SK-N-SH (cell line): ENCODE data around the gene CCDC47. TPM values are rescaled to one million over a fixed set of nuclear protein-coding genes. Genes with fewer than 3 reads are reported as not detected.
A peak's percentile ranks its signal among the peaks of the same experiment; 100 is the strongest.

Experiments used
- CTCF ChIA-PET: fragments of 300-600, 350-600 bp; formaldehyde crosslinking; extraction: SDS; loops from one replicate; lab custom pipeline; 2021; lab: Yijun Ruan, JAX
- POLR2A ChIA-PET: fragments of 350-600 bp; sonication (Branson Sonifier 250); formaldehyde crosslinking; extraction: SDS; loops from one replicate; lab custom pipeline; 2020; ENCODE audit warnings: antibody characterized with exemption, inconsistent platforms; lab: Yijun Ruan, JAX
- DNase-seq: peaks from one replicate; pipeline ENCODE4 v3.0.0; 2012
- H2AFZ ChIP-seq: fragments of 200-600 bp; sonication (generic); 2 replicates; pipeline ENCODE4 v1.8.1; 2016; ENCODE audit warnings: antibody characterized with exemption, mild to moderate bottlenecking, low read depth
- H3F3A ChIP-seq: fragments of 200-600 bp; sonication (generic); replicated peaks from 2 replicates; pipeline ENCODE3; 2016; ENCODE audit warnings: antibody characterized with exemption, mild to moderate bottlenecking; ENCODE audit not compliant: insufficient read depth
- H3K27ac ChIP-seq, 2 experiments: fragments of 200-500 bp in 1 of 2; fragments of 200-600 bp in 1 of 2; sonication (Bioruptor generic) in 1 of 2; sonication (generic), shearing (Covaris generic) in 1 of 2; 2 replicates each; pipeline versions ENCODE4 v1.5.1 to v1.6.1; 2014 to 2016; ENCODE audit warnings: low read depth in 2 of 2, inconsistent platforms in 1 of 2, low read length in 1 of 2, mild to moderate bottlenecking in 1 of 2, mixed read lengths in 1 of 2
- H3K27me3 ChIP-seq: fragments of 200-600 bp; sonication (generic), shearing (Covaris generic); 2 replicates; pipeline ENCODE4 v1.6.1; 2016; ENCODE audit warnings: mixed run types; ENCODE audit not compliant: insufficient read depth
- H3K36me3 ChIP-seq, 2 experiments: fragments of 200-500 bp in 1 of 2; fragments of 200-600 bp in 1 of 2; sonication (Bioruptor generic) in 1 of 2; sonication (generic) in 1 of 2; replicated peaks in 1 of 2; 2 replicates each; pipeline versions ENCODE3 to v1.5.1; 2014 to 2016; ENCODE audit warnings: low read length in 1 of 2, mild to moderate bottlenecking in 1 of 2; ENCODE audit not compliant: insufficient read depth in 2 of 2, control insufficient read depth in 1 of 2
- H3K4me1 ChIP-seq, 2 experiments: fragments of 200-500 bp in 1 of 2; fragments of 200-600 bp in 1 of 2; sonication (Bioruptor generic) in 1 of 2; sonication (generic), shearing (Covaris generic) in 1 of 2; 2 replicates each; pipeline versions ENCODE4 v1.5.1 to v1.6.1; 2014 to 2016; ENCODE audit warnings: low read depth in 1 of 2, low read length in 1 of 2, mixed run types in 1 of 2; ENCODE audit not compliant: insufficient read depth in 2 of 2, control insufficient read depth in 1 of 2
- H3K4me2 ChIP-seq: fragments of 200-600 bp; sonication (generic), shearing (Covaris generic); 2 replicates; pipeline ENCODE4 v1.6.1; 2017; ENCODE audit warnings: mixed run types
- H3K4me3 ChIP-seq, 2 experiments: fragments of 200-500 bp in 1 of 2; fragments of 200-600 bp in 1 of 2; sonication (Bioruptor generic) in 1 of 2; sonication (generic), shearing (Covaris generic) in 1 of 2; 2 replicates each; pipeline versions ENCODE4 v1.5.1 to v1.8.1; 2014 to 2016; ENCODE audit warnings: low read depth in 2 of 2, inconsistent platforms in 1 of 2, low read length in 1 of 2, mild to moderate bottlenecking in 1 of 2, mixed read lengths in 1 of 2, moderate library complexity in 1 of 2
- H3K79me2 ChIP-seq: fragments of 200-600 bp; sonication (generic); 2 replicates; pipeline ENCODE4 v1.8.1; 2017; ENCODE audit warnings: mild to moderate bottlenecking; ENCODE audit not compliant: insufficient read depth
- H3K9ac ChIP-seq: fragments of 200-600 bp; sonication (generic); 2 replicates; pipeline ENCODE4 v1.6.1; 2017; ENCODE audit warnings: mixed run types
- H3K9me2 ChIP-seq: fragments of 200-600 bp; sonication (generic); 2 replicates; pipeline ENCODE4 v1.6.1; 2017; ENCODE audit warnings: mixed run types
- H3K9me3 ChIP-seq: fragments of 200-600 bp; sonication (generic); 2 replicates; pipeline ENCODE4 v1.6.1; 2017; ENCODE audit warnings: mixed run types, mild to moderate bottlenecking, moderate library complexity
- H4K20me1 ChIP-seq: fragments of 200-600 bp; sonication (generic); 2 replicates; pipeline ENCODE4 v1.6.1; 2017; ENCODE audit warnings: mild to moderate bottlenecking, mixed run types; ENCODE audit not compliant: insufficient read depth
- CHD2 ChIP-seq: fragments of 150-350 bp; IDR thresholded peaks from 2 replicates; pipeline ENCODE4 v1.6.1; 2018; ENCODE audit warnings: low read length; ENCODE audit not compliant: partially characterized antibody
- ELF1 ChIP-seq: IDR thresholded peaks from 2 replicates; pipeline ENCODE4 v1.4.0; 2012
- FOXJ3 ChIP-seq: sonication (generic); formaldehyde crosslinking; IDR thresholded peaks from 2 replicates; pipeline ENCODE4 v1.5.1; 2020; ENCODE audit warnings: mild to moderate bottlenecking, missing genetic modification reagents
- IRF3 ChIP-seq: fragments of 150-350 bp; IDR thresholded peaks from 2 replicates; pipeline ENCODE4 v1.6.1; 2016; ENCODE audit warnings: mild to moderate bottlenecking, low read depth, low read length
- JUND ChIP-seq: IDR thresholded peaks from 2 replicates; pipeline ENCODE4 v1.4.0; 2012
- MAX ChIP-seq: IDR thresholded peaks from 2 replicates; pipeline ENCODE4 v1.4.0; 2012; ENCODE audit warnings: low read depth
- MEF2A ChIP-seq: IDR thresholded peaks from 2 replicates; pipeline ENCODE4 v1.4.0; 2012; ENCODE audit warnings: low read depth, borderline replicate concordance
- MXI1 ChIP-seq: IDR thresholded peaks from 2 replicates; pipeline ENCODE4 v1.6.1; 2012; ENCODE audit warnings: mild to moderate bottlenecking, low read depth, low read length, improper control_type of control experiment
- NFIC ChIP-seq: IDR thresholded peaks from 2 replicates; pipeline ENCODE4 v1.4.0; 2012; ENCODE audit warnings: borderline replicate concordance
- RAD21 ChIP-seq: IDR thresholded peaks from 2 replicates; pipeline ENCODE4 v1.6.1; 2012; ENCODE audit warnings: mild to moderate bottlenecking, low read length
- REST ChIP-seq: IDR thresholded peaks from 2 replicates; pipeline ENCODE4 v1.6.1; 2012; ENCODE audit warnings: mild to moderate bottlenecking, low read depth, low read length, moderate library complexity
- RXRA ChIP-seq: IDR thresholded peaks from 2 replicates; pipeline ENCODE4 v1.4.0; 2012; ENCODE audit warnings: low read depth, mild to moderate bottlenecking, borderline replicate concordance
- SIN3A ChIP-seq: IDR thresholded peaks from 2 replicates; pipeline ENCODE4 v1.6.1; 2012; ENCODE audit warnings: low read depth, mild to moderate bottlenecking, low read length, moderate library complexity, borderline replicate concordance
- SMC3 ChIP-seq: IDR thresholded peaks from 2 replicates; pipeline ENCODE4 v1.6.1; 2012; ENCODE audit warnings: low read depth, low read length, improper control_type of control experiment
- TEAD4 ChIP-seq: IDR thresholded peaks from 2 replicates; pipeline ENCODE4 v1.4.0; 2012; ENCODE audit warnings: mild to moderate bottlenecking, borderline replicate concordance; ENCODE audit not compliant: insufficient read depth
- USF1 ChIP-seq: IDR thresholded peaks from 2 replicates; pipeline ENCODE4 v1.4.0; 2012; ENCODE audit warnings: low read depth, borderline replicate concordance
- YY1 ChIP-seq: IDR thresholded peaks from 2 replicates; pipeline ENCODE4 v1.4.0; 2012; ENCODE audit warnings: low read depth, mild to moderate bottlenecking
- ZBTB33 ChIP-seq: IDR thresholded peaks from 2 replicates; pipeline ENCODE4 v1.4.0; 2012; ENCODE audit warnings: low read depth, borderline replicate concordance
- WGBS: methylation state at CpG from one replicate; pipeline ENCODE4 v1.1.6; 2017; ENCODE audit warnings: low lambda C conversion rate; 5-methylcytosine and 5-hydroxymethylcytosine counted together
- polyA plus RNA-seq, 3 experiments: library from polyadenylated mRNA; depleted of rRNA; stranded (reverse); fragments of >200 nt; gene quantifications; 2 replicates each; pipeline ENCODE4 v1.2.3, GENCODE V29; 2012

Gene CCDC47
- polyA plus RNA-seq, 1 of the 3 experiments (the other 2 are of a cell fraction) = 76.6 TPM

GRCh38 chr17:63700528-63701455, 72.6 kb downstream of the CCDC47 start (continued):
- TF ChIP-seq SIN3A = no peak
- no peak for TF ChIP-seq ZBTB33
- no peak for TF ChIP-seq IRF3
- TF ChIP-seq MAX = peak; percentile 89; the same call in 1 of the 2 replicates
- TF ChIP-seq CHD2 = no peak
- no peak for TF ChIP-seq YY1
- TF ChIP-seq MXI1 = peak; percentile 52
- TF ChIP-seq RXRA = no peak

- Histone ChIP-seq H3K9me3 (no peaks in the 10 kb centered on the region), H3K36me3 (peaks cover 12 to 32% of the 10 kb centered on the region in 2 experiments), H3K9ac (peak within 1 kb of the TSS; percentile 85), H3K27me3 (no peaks in the 10 kb centered on the region), H3K27ac (peak within 1 kb of the TSS; percentile 64 to 98), H4K20me1 (peaks cover 11% of the 10 kb centered on the region), H3K4me2 (peak within 1 kb of the TSS; percentile 99), H3K9me2 (no peaks in the 10 kb centered on the region), H3K4me1 (peaks cover 9 to 75% of the 10 kb centered on the region in 2 experiments; a peak in 3 of 4 replicates), H2AFZ (peak within 1 kb of the TSS; percentile 85; the same call in 1 of the 2 replicates), H3K4me3 (peak within 1 kb of the TSS; percentile 84 to 89), H3K79me2 (peaks cover 25% of the 10 kb centered on the region), H3F3A (peaks cover 45% of the 10 kb centered on the region)
- POLR2A ChIA-PET = interaction anchor here (0.6 to 2.2 kb wide), 7 partner anchors 10 to 258 kb away, joined by 3 to 10 read pairs (median 4); partner anchors contain the start of genes CCDC47, DDX42 and MAP3K3
- CTCF ChIA-PET = interaction anchor here (0.7 to 2.3 kb wide), 14 partner anchors 15 to 275 kb away, joined by 3 to 14 read pairs (median 4); partner anchors contain the start of gene MAP3K3
- WGBS = 2% methylated on average over 58 of the region's 133 CpGs
- DNase-seq = peak; percentile 99
- peak; percentile 86 for TF ChIP-seq REST
- TF ChIP-seq IRF3 = no peak
- no peak for TF ChIP-seq RAD21
- TF ChIP-seq CHD2 = peak; percentile 21
- TF ChIP-seq FOXJ3 (CRISPR knock-in tag) = no peak
- TF ChIP-seq SMC3 = no peak
- TF ChIP-seq YY1 = no peak
- TF ChIP-seq NFIC = no peak
- TF ChIP-seq SIN3A = no peak
- no peak for TF ChIP-seq USF1
- no peak for TF ChIP-seq ELF1
- 0 out of 2 replicates have a peak, but pooled peaks have one; percentile 0 for TF ChIP-seq TEAD4
- TF ChIP-seq MEF2A = no peak
- no peak for TF ChIP-seq JUND
Observed at GRCh38 chr17:63699638-63700527, 73.5 kb downstream of the CCDC47 start, which contains the start of gene LIMD2. TSS of gene LIMD2 (minus strand) at chr17:63700125. CDS start at chr17:63699298, 827 bp downstream.
